HAP-1 (cell line): ENCODE results near the gene DOCK4.

Source experiments
- DNase-seq, 2 experiments: peaks; one replicate each; pipeline ENCODE4 v3.0.0-alpha.2; 2016 to 2020; ENCODE audit warnings: low spot score in 2 of 2
- H3K27me3 ChIP-seq: fragments of 250-450 bp; sonication (Bioruptor Pico); 2 replicates; pipeline ENCODE4 v1.5.1; 2020; ENCODE audit warnings: low read depth, mild to moderate bottlenecking, moderate library complexity
- H3K36me3 ChIP-seq: fragments of 250-450 bp; sonication (Bioruptor Pico); replicated peaks from 2 replicates; pipeline ENCODE4 v1.5.1; 2020; ENCODE audit warnings: mild to moderate bottlenecking
- H3K4me1 ChIP-seq: fragments of 250-450 bp; sonication (Bioruptor Pico); 2 replicates; pipeline ENCODE4 v1.5.1; 2020; ENCODE audit warnings: mild to moderate bottlenecking
- H3K4me3 ChIP-seq: fragments of 250-450 bp; sonication (Bioruptor Pico); 2 replicates; pipeline ENCODE4 v1.5.1; 2020; ENCODE audit warnings: mild to moderate bottlenecking, moderate library complexity
- H3K9me3 ChIP-seq: fragments of 250-450 bp; sonication (Bioruptor Pico); 2 replicates; pipeline ENCODE4 v1.5.1; 2020; ENCODE audit warnings: mild to moderate bottlenecking, moderate library complexity
- in situ Hi-C: fragments of 300-500 bp; cut with MboI; formaldehyde crosslinking; loops from 3 replicates; pipeline ENCODE4 v1.14.3; 2020; ENCODE audit warnings: low sequenced_read_pairs, inconsistent platforms, mixed read lengths

DOCK4 gene

GRCh38 chr7:111753968-111754367 lies 452.2 kb downstream of the DOCK4 start:
- in situ Hi-C loops: loop anchor here (25.0 kb wide), 1 partner anchor 1133 kb away; no protein-coding TSS in a partner anchor
- Histone ChIP-seq H3K27me3 (no peaks in the 10 kb centered on the region), H3K4me3 (no peak overlapping the region), H3K36me3 (no peaks in the 10 kb centered on the region), H3K9me3 (no peaks in the 10 kb centered on the region), H3K4me1 (no peaks in the 10 kb centered on the region)
- DNase-seq: no peak

- in situ Hi-C loops: loop anchor here (25.0 kb wide), 1 partner anchor 1135 kb away; no protein-coding TSS in a partner anchor
- H3K9me3 ChIP-seq: no peaks in the 10 kb centered on the region
- H3K4me3 ChIP-seq: no peak overlapping the region
- H3K27me3 ChIP-seq: no peaks in the 10 kb centered on the region
- H3K36me3 ChIP-seq: no peaks in the 10 kb centered on the region
- H3K4me1 ChIP-seq: no peaks in the 10 kb centered on the region
- DNase-seq: peak; percentile 49 to 84
Measured at GRCh38 chr7:111752022-111752582, 454.1 kb downstream of the DOCK4 start.

- Histone ChIP-seq H3K4me1 (no peaks in the 10 kb centered on the region), H3K4me3 (no peak overlapping the region), H3K9me3 (no peaks in the 10 kb centered on the region), H3K36me3 (no peaks in the 10 kb centered on the region), H3K27me3 (no peaks in the 10 kb centered on the region)
- in situ Hi-C loops: loop anchor here (25.0 kb wide), 1 partner anchor 1136 kb away; no protein-coding TSS in a partner anchor
- DNase-seq: no peak
Measured at GRCh38 chr7:111750878-111751277, 455.3 kb downstream of the DOCK4 start.

GRCh38 chr7:111750228-111750627 lies 456.0 kb downstream of the DOCK4 start:
- Histone ChIP-seq H3K36me3 (no peaks in the 10 kb centered on the region), H3K27me3 (no peaks in the 10 kb centered on the region), H3K4me3 (no peak overlapping the region), H3K4me1 (no peaks in the 10 kb centered on the region), H3K9me3 (no peaks in the 10 kb centered on the region)
- no peak for DNase-seq
- in situ Hi-C loops: loop anchor here (25.0 kb wide), 1 partner anchor 1137 kb away; no protein-coding TSS in a partner anchor

- DNase-seq: no peak
- Histone ChIP-seq H3K36me3 (no peaks in the 10 kb centered on the region), H3K9me3 (no peaks in the 10 kb centered on the region), H3K4me1 (no peaks in the 10 kb centered on the region), H3K27me3 (no peaks in the 10 kb centered on the region), H3K4me3 (no peak overlapping the region)
- in situ Hi-C loops: loop anchor here (10.0 to 25.0 kb wide), 3 partner anchors 675 to 1138 kb away; no protein-coding TSS in a partner anchor
Measured at GRCh38 chr7:111749625-111750024, 456.6 kb downstream of the DOCK4 start.

- H3K36me3 ChIP-seq: no peaks in the 10 kb centered on the region
- H3K9me3 ChIP-seq: no peaks in the 10 kb centered on the region
- in situ Hi-C loops: loop anchor here (10.0 kb wide), 2 partner anchors 677 to 747 kb away; no protein-coding TSS in a partner anchor
- DNase-seq: no peak
- H3K4me1 ChIP-seq: peaks cover 2% of the 10 kb centered on the region; the same call in 1 of the 2 replicates
- H3K27me3 ChIP-seq: no peaks in the 10 kb centered on the region
- H3K4me3 ChIP-seq: no peak overlapping the region
Measured at GRCh38 chr7:111747718-111748117, 458.5 kb downstream of the DOCK4 start.

- no peak for DNase-seq
- Histone ChIP-seq H3K9me3 (no peaks in the 10 kb centered on the region), H3K4me3 (no peak overlapping the region), H3K4me1 (peaks cover 2% of the 10 kb centered on the region; the same call in 1 of the 2 replicates), H3K36me3 (no peaks in the 10 kb centered on the region), H3K27me3 (no peaks in the 10 kb centered on the region)
- in situ Hi-C loops: loop anchor here (10.0 kb wide), 2 partner anchors 678 to 748 kb away; no protein-coding TSS in a partner anchor
Measured at GRCh38 chr7:111746950-111747349, 459.2 kb downstream of the DOCK4 start.

GRCh38 chr7:111744501-111745155 lies 461.6 kb downstream of the DOCK4 start:
- DNase-seq: no peak
- H3K27me3 ChIP-seq: no peaks in the 10 kb centered on the region
- H3K4me3 ChIP-seq: no peak overlapping the region
- no peaks in the 10 kb centered on the region for H3K9me3 ChIP-seq
- peaks cover 2% of the 10 kb centered on the region; the same call in 1 of the 2 replicates for H3K4me1 ChIP-seq
- H3K36me3 ChIP-seq: no peaks in the 10 kb centered on the region
- in situ Hi-C loops: loop anchor here (10.0 kb wide), 2 partner anchors 680 to 750 kb away; no protein-coding TSS in a partner anchor

GRCh38 chr7:111743244-111743847 lies 462.9 kb downstream of the DOCK4 start:
- Histone ChIP-seq H3K4me3 (no peak overlapping the region), H3K9me3 (no peaks in the 10 kb centered on the region), H3K36me3 (no peaks in the 10 kb centered on the region), H3K27me3 (no peaks in the 10 kb centered on the region), H3K4me1 (peaks cover 2% of the 10 kb centered on the region; the same call in 1 of the 2 replicates)
- in situ Hi-C loops: loop anchor here (10.0 kb wide), 2 partner anchors 681 to 751 kb away; no protein-coding TSS in a partner anchor
- no peak for DNase-seq

- Histone ChIP-seq H3K4me3 (no peak overlapping the region), H3K4me1 (peaks cover 2% of the 10 kb centered on the region; the same call in 1 of the 2 replicates), H3K36me3 (no peaks in the 10 kb centered on the region), H3K27me3 (no peaks in the 10 kb centered on the region), H3K9me3 (no peaks in the 10 kb centered on the region)
- in situ Hi-C loops: loop anchor here (10.0 kb wide), 2 partner anchors 683 to 753 kb away; no protein-coding TSS in a partner anchor
- peak; percentile 63 to 70 for DNase-seq
Measured at GRCh38 chr7:111741811-111742240, 464.4 kb downstream of the DOCK4 start.

GRCh38 chr7:111740942-111741341 lies 465.3 kb downstream of the DOCK4 start:
- DNase-seq: no peak
- no peaks in the 10 kb centered on the region for H3K36me3 ChIP-seq
- H3K4me3 ChIP-seq: no peak overlapping the region
- no peaks in the 10 kb centered on the region for H3K9me3 ChIP-seq
- no peaks in the 10 kb centered on the region for H3K27me3 ChIP-seq
- in situ Hi-C loops: loop anchor here (10.0 kb wide), 2 partner anchors 684 to 754 kb away; no protein-coding TSS in a partner anchor
- H3K4me1 ChIP-seq: peaks cover 2% of the 10 kb centered on the region; the same call in 1 of the 2 replicates

GRCh38 chr7:111736552-111736874 lies 469.7 kb downstream of the DOCK4 start:
- Histone ChIP-seq H3K9me3 (no peaks in the 10 kb centered on the region), H3K4me1 (no peaks in the 10 kb centered on the region), H3K36me3 (no peaks in the 10 kb centered on the region), H3K27me3 (no peaks in the 10 kb centered on the region), H3K4me3 (no peak overlapping the region)
- in situ Hi-C loops: loop anchor here (10.0 kb wide), 1 partner anchor 642 kb away; the partner anchor contains the start of gene LRRN3
- no peak for DNase-seq

- Histone ChIP-seq H3K27me3 (no peaks in the 10 kb centered on the region), H3K4me3 (no peak overlapping the region), H3K36me3 (no peaks in the 10 kb centered on the region), H3K4me1 (no peaks in the 10 kb centered on the region), H3K9me3 (no peaks in the 10 kb centered on the region)
- in situ Hi-C loops: loop anchor here (10.0 kb wide), 1 partner anchor 641 kb away; the partner anchor contains the start of gene LRRN3
- peak; percentile 76 to 78 for DNase-seq
Measured at GRCh38 chr7:111735661-111736551, 470.3 kb downstream of the DOCK4 start.
